Measurements from ENCODE around the gene BPIFB3.

Gene BPIFB3

DNA sequence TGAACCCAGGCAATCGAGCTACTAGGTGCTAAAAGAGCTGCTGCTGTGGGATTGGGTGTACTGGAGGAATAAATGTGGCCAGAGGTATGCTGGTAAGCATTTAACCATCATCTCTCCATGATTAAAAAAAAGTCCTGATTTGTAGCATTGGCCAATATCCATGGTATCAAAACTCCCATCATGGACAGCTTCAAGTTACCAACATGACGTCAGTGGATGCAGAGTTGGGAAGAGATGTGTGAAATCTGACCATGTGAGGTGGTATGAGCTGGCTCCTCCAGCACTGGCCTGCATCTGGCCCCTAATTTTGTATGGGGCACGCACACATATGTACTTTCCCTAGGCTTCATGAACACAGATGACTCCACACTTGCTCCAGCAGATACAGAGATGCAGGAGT is 37.4 kb downstream of the BPIFB3 start:
- TF ChIP-seq, protein P1, sequence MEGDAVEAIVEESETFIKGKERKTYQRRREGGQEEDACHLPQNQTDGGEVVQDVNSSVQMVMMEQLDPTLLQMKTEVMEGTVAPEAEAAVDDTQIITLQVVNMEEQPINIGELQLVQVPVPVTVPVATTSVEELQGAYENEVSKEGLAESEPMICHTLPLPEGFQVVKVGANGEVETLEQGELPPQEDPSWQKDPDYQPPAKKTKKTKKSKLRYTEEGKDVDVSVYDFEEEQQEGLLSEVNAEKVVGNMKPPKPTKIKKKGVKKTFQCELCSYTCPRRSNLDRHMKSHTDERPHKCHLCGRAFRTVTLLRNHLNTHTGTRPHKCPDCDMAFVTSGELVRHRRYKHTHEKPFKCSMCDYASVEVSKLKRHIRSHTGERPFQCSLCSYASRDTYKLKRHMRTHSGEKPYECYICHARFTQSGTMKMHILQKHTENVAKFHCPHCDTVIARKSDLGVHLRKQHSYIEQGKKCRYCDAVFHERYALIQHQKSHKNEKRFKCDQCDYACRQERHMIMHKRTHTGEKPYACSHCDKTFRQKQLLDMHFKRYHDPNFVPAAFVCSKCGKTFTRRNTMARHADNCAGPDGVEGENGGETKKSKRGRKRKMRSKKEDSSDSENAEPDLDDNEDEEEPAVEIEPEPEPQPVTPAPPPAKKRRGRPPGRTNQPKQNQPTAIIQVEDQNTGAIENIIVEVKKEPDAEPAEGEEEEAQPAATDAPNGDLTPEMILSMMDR (IDR thresholded peaks at IDR 0.05; ENCODE audit: low read depth, low read length, missing control alignments), result no peak
- Histone ChIP-seq H3K4me3 (ENCODE audit: low read depth, low read length) (no peak overlapping the region), H3K27me3 (replicated peaks) (no peaks in the 10 kb centered on the region), H3K36me3 (replicated peaks) (no peaks in the 10 kb centered on the region), H3K27ac (no peak overlapping the region)
- no peak for DNase-seq
- in situ Hi-C loops (cut with HindIII; ENCODE audit: low pct_ligation_motif_present, low sequenced_read_pairs), result no loop called here

- no peak for DNase-seq
- in situ Hi-C loops (cut with HindIII; ENCODE audit: low pct_ligation_motif_present, low sequenced_read_pairs), result no loop called here
- TF ChIP-seq, protein P1 (IDR thresholded peaks at IDR 0.05; ENCODE audit: low read depth, low read length, missing control alignments), result no peak
Measured at GRCh38 chr20:33091693-33092092, 38.0 kb downstream of the BPIFB3 start.

GRCh38 chr20:33092361-33092760 is 38.7 kb downstream of the BPIFB3 start:
- DNase-seq, result no peak
- no peaks in the 10 kb centered on the region for H3K36me3 ChIP-seq (replicated peaks)
- in situ Hi-C loops (cut with HindIII; ENCODE audit: low pct_ligation_motif_present, low sequenced_read_pairs), result no loop called here
- H3K27me3 ChIP-seq (replicated peaks), result no peaks in the 10 kb centered on the region
- H3K27ac ChIP-seq, result no peak overlapping the region
- no peak overlapping the region for H3K4me3 ChIP-seq (ENCODE audit: low read depth, low read length)
- TF ChIP-seq, protein P1 (IDR thresholded peaks at IDR 0.05; ENCODE audit: low read depth, low read length, missing control alignments), result no peak

More at GRCh38 chr20:33091693-33092092, 38.0 kb downstream of the BPIFB3 start:
- H3K4me3 ChIP-seq (ENCODE audit: low read depth, low read length), result no peak overlapping the region
- no peaks in the 10 kb centered on the region for H3K36me3 ChIP-seq (replicated peaks)
- no peak overlapping the region for H3K27ac ChIP-seq
- H3K27me3 ChIP-seq (replicated peaks), result no peaks in the 10 kb centered on the region

DNA sequence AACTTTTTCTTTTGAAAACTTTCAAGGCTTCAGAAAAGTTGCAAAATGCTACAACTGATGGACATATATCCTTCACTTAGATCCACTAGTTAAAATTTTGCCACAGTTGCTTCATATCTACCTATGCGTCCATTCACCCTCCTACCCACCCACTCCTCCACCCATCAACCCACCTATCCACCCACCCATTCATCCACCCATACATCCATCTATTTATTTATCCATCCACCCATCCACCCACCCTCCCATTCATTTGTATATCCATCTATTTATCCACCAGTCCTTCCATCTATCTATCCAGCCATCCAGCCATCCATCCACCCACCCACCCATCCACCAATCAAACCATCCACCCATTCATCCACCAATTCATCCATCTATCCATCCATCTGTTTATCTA is 39.4 kb downstream of the BPIFB3 start:
- TF ChIP-seq, protein P1 (IDR thresholded peaks at IDR 0.05; ENCODE audit: low read depth, low read length, missing control alignments), result no peak
- H3K27ac ChIP-seq, result no peak overlapping the region
- no peak overlapping the region for H3K4me3 ChIP-seq (ENCODE audit: low read depth, low read length)
- no peaks in the 10 kb centered on the region for H3K27me3 ChIP-seq (replicated peaks)
- DNase-seq, result no peak
- H3K36me3 ChIP-seq (replicated peaks), result no peaks in the 10 kb centered on the region
- in situ Hi-C loops (cut with HindIII; ENCODE audit: low pct_ligation_motif_present, low sequenced_read_pairs), result no loop called here

DNA sequence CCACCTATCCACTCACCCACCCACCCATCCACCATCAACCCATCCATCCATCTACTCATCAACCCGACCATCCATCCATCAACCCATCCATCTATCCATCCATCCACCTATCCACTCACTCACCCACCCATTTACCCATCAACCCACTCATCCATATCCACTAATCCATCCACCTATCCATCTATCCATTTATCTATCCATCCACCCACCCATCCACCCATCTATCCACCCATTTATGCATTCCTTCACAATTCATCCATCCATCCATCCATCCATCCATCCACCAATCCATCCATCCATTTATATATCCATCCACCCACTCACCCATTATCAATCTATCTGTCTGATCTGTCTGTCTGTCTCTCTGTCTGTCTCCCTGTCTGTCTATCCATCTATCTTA is 39.9 kb downstream of the BPIFB3 start:
- Histone ChIP-seq H3K4me3 (ENCODE audit: low read depth, low read length) (no peak overlapping the region), H3K27ac (no peak overlapping the region), H3K27me3 (replicated peaks) (no peaks in the 10 kb centered on the region), H3K36me3 (replicated peaks) (no peaks in the 10 kb centered on the region)
- no peak for DNase-seq
- TF ChIP-seq, protein P1 (IDR thresholded peaks at IDR 0.05; ENCODE audit: low read depth, low read length, missing control alignments), result no peak
- in situ Hi-C loops (cut with HindIII; ENCODE audit: low pct_ligation_motif_present, low sequenced_read_pairs), result no loop called here

GRCh38 chr20:33095249-33095648 is 41.5 kb downstream of the BPIFB3 start:
- no peaks in the 10 kb centered on the region for H3K27me3 ChIP-seq (replicated peaks)
- in situ Hi-C loops (cut with HindIII; ENCODE audit: low pct_ligation_motif_present, low sequenced_read_pairs), result no loop called here
- TF ChIP-seq, protein P1 (IDR thresholded peaks at IDR 0.05; ENCODE audit: low read depth, low read length, missing control alignments), result no peak
- no peaks in the 10 kb centered on the region for H3K36me3 ChIP-seq (replicated peaks)
- no peak overlapping the region for H3K4me3 ChIP-seq (ENCODE audit: low read depth, low read length)
- DNase-seq, result no peak
- no peak overlapping the region for H3K27ac ChIP-seq

Measured in brain microvascular endothelial cell (primary cell).